MM.1S (cell line): ENCODE results near the gene ADCY5.

Source experiments
- DNase-seq: peaks from one replicate; pipeline ENCODE4 v3.0.0-alpha.2; 2015
- H2AFZ ChIP-seq: fragments of 300-600 bp; sonication (generic); 2 replicates; pipeline ENCODE4 v1.6.0; 2016; ENCODE audit warnings: antibody characterized with exemption, low read length
- H3F3A ChIP-seq: fragments of 300-600 bp; sonication (generic); 2 replicates; pipeline ENCODE4 v1.6.1; 2016; ENCODE audit warnings: mild to moderate bottlenecking, antibody characterized with exemption, low read length, moderate library complexity, mixed read lengths; ENCODE audit not compliant: insufficient read depth
- H3K27ac ChIP-seq: fragments of 300-600 bp; sonication (generic); 2 replicates; pipeline ENCODE4 v1.5.1; 2016; ENCODE audit warnings: mild to moderate bottlenecking, low read length
- H3K27me3 ChIP-seq: fragments of 300-600 bp; sonication (generic); replicated peaks from 2 replicates; pipeline ENCODE4 v1.6.0; 2016; ENCODE audit warnings: low read length; ENCODE audit not compliant: insufficient read depth
- H3K36me3 ChIP-seq: fragments of 300-600 bp; sonication (generic); replicated peaks from 2 replicates; pipeline ENCODE4 v1.6.1; 2016; ENCODE audit warnings: mild to moderate bottlenecking, low read length, mixed read lengths; ENCODE audit not compliant: insufficient read depth
- H3K4me1 ChIP-seq: fragments of 300-600 bp; sonication (generic); 2 replicates; pipeline ENCODE4 v1.6.1; 2016; ENCODE audit warnings: low read length, mixed read lengths
- H3K4me2 ChIP-seq: fragments of 300-600 bp; sonication (generic); 2 replicates; pipeline ENCODE4 v1.6.0; 2016; ENCODE audit warnings: low read depth, low read length
- H3K4me3 ChIP-seq: fragments of 300-600 bp; sonication (generic); 2 replicates; pipeline ENCODE4 v1.5.1; 2016; ENCODE audit warnings: low read length, mixed read lengths
- H3K79me2 ChIP-seq: fragments of 300-600 bp; sonication (generic); 2 replicates; pipeline ENCODE4 v1.6.1; 2016; ENCODE audit warnings: mixed run types, low read length, mixed read lengths
- H3K9ac ChIP-seq: fragments of 300-600 bp; sonication (generic); 2 replicates; pipeline ENCODE4 v1.6.1; 2016; ENCODE audit warnings: low read length, mixed read lengths
- H3K9me2 ChIP-seq: fragments of 300-600 bp; sonication (generic); replicated peaks from 2 replicates; pipeline ENCODE4 v1.6.1; 2016; ENCODE audit warnings: mild to moderate bottlenecking, low read length, mixed read lengths; ENCODE audit not compliant: insufficient read depth
- H3K9me3 ChIP-seq: fragments of 300-600 bp; sonication (generic); replicated peaks from 2 replicates; pipeline ENCODE4 v1.6.1; 2016; ENCODE audit warnings: mild to moderate bottlenecking, low read length, mixed read lengths; ENCODE audit not compliant: insufficient read depth
- H4K20me1 ChIP-seq: fragments of 300-600 bp; sonication (generic); 2 replicates; pipeline ENCODE4 v1.6.1; 2016; ENCODE audit warnings: mild to moderate bottlenecking, low read length, moderate library complexity, mixed read lengths; ENCODE audit not compliant: insufficient read depth
- CTCF ChIP-seq: fragments of 300-600 bp; sonication (generic); IDR thresholded peaks from 2 replicates; pipeline ENCODE4 v1.5.1; 2016; ENCODE audit warnings: antibody characterized with exemption, low read length, mixed read lengths
- EZH2 ChIP-seq: fragments of 300-600 bp; sonication (generic); optimal IDR thresholded peaks from 2 replicates; pipeline ENCODE3; 2017; ENCODE audit warnings: low read depth, mild to moderate bottlenecking, antibody characterized with exemption, low read length, mixed read lengths
- EZH2phosphoT487 ChIP-seq: fragments of 300-600 bp; sonication (generic); IDR thresholded peaks from 2 replicates; pipeline ENCODE4 v1.6.1; 2018; ENCODE audit warnings: antibody characterized with exemption, low read length

ADCY5 gene

GRCh38 chr3:123347691-123348264 lies 101.1 kb downstream of the ADCY5 start:
- H3K36me3 ChIP-seq: no peaks in the 10 kb centered on the region
- H3K27ac ChIP-seq: no peak overlapping the region
- no peak overlapping the region for H3K4me2 ChIP-seq
- H3K4me1 ChIP-seq: no peaks in the 10 kb centered on the region
- H3K4me3 ChIP-seq: no peak overlapping the region
- 0 out of 2 replicates have a peak, but pooled peaks cover 5% of the 10 kb centered on the region for H3K27me3 ChIP-seq
- H3K9ac ChIP-seq: no peak overlapping the region
- TF ChIP-seq EZH2 (no peak), EZH2phosphoT487 (no peak), CTCF (no peak)
- H3K9me3 ChIP-seq: no peaks in the 10 kb centered on the region
- no peaks in the 10 kb centered on the region for H4K20me1 ChIP-seq
- no peak for DNase-seq
- H2AFZ ChIP-seq: no peak overlapping the region
- no peaks in the 10 kb centered on the region for H3K9me2 ChIP-seq
- H3F3A ChIP-seq: no peaks in the 10 kb centered on the region
- H3K79me2 ChIP-seq: no peaks in the 10 kb centered on the region

DNA sequence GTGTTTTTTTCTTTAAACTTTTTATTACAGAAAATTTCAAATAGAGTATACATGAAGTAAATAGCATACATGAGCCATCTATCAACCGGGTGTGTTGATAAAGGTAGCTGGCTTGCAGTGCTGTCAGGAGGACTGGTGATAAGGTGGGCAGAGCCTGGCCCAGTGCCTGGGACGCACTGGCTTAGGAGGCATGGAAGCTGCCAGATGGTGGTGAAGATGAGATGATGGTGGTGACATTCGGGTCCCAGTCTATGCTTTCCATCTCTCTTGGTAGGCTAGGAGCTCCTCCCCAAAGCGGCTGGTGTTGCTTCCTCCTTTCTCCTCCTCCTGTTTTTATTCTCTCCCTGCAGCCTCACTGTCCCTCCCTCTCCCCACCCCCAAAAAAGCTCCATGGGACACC lies 101.7 kb downstream of the ADCY5 start:
- no peaks in the 10 kb centered on the region for H3K4me1 ChIP-seq
- TF ChIP-seq EZH2phosphoT487: no peak
- no peak for TF ChIP-seq CTCF
- TF ChIP-seq EZH2: no peak
- no peak overlapping the region for H2AFZ ChIP-seq
- H3K27ac ChIP-seq: no peak overlapping the region
- H3K79me2 ChIP-seq: no peaks in the 10 kb centered on the region
- H3K4me2 ChIP-seq: no peak overlapping the region
- no peaks in the 10 kb centered on the region for H3F3A ChIP-seq
- H3K9me3 ChIP-seq: no peaks in the 10 kb centered on the region
- H3K9me2 ChIP-seq: no peaks in the 10 kb centered on the region
- no peaks in the 10 kb centered on the region for H3K36me3 ChIP-seq
- no peak for DNase-seq
- no peaks in the 10 kb centered on the region for H4K20me1 ChIP-seq
- 0 out of 2 replicates have a peak, but pooled peaks cover 5% of the 10 kb centered on the region for H3K27me3 ChIP-seq
- no peak overlapping the region for H3K9ac ChIP-seq
- no peak overlapping the region for H3K4me3 ChIP-seq

GRCh38 chr3:123346021-123346420 lies 102.9 kb downstream of the ADCY5 start:
- Histone ChIP-seq H3K4me3 (no peak overlapping the region), H3K27ac (no peak overlapping the region), H3K9me2 (no peaks in the 10 kb centered on the region), H3K27me3 (0 out of 2 replicates have a peak, but pooled peaks cover 5% of the 10 kb centered on the region), H3K79me2 (no peaks in the 10 kb centered on the region), H3K9ac (no peak overlapping the region), H4K20me1 (no peaks in the 10 kb centered on the region), H2AFZ (no peak overlapping the region), H3F3A (no peaks in the 10 kb centered on the region), H3K36me3 (no peaks in the 10 kb centered on the region), H3K4me1 (no peaks in the 10 kb centered on the region), H3K9me3 (no peaks in the 10 kb centered on the region), H3K4me2 (no peak overlapping the region)
- no peak for TF ChIP-seq EZH2
- no peak for TF ChIP-seq CTCF
- no peak for TF ChIP-seq EZH2phosphoT487
- DNase-seq: no peak
